ENCODE results near the gene TMEM169. TPM values are rescaled to one million over a fixed set of nuclear protein-coding genes. Genes with fewer than 3 reads are reported as not detected.

Gene TMEM169
- total and polyA plus RNA-seq, 2 of the 13 experiments (the other 11 are each of a cell fraction or from before 2014, with no cell fraction given): 1.5 to 4.5 TPM

DNA sequence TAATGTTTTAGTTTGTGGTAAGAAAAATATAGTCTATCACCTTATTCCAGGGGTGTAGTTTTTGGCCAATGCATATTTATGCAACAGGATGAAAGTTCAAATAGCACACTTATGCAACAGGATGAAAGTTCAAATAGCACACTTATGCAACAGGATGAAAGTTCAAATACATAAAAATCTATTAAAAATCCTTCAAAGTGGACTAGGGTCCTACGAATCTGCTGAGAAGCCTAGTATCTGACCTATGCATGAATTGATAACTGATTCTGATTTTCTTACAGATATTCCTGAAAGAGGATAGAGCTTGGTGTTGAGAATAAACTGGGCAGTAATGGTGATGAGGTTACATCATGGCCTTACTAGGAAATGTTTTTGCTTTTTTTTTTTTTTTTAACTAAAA lies 2.9 kb upstream of the TMEM169 start (continued):
- TF ChIP-seq, protein P1, sequence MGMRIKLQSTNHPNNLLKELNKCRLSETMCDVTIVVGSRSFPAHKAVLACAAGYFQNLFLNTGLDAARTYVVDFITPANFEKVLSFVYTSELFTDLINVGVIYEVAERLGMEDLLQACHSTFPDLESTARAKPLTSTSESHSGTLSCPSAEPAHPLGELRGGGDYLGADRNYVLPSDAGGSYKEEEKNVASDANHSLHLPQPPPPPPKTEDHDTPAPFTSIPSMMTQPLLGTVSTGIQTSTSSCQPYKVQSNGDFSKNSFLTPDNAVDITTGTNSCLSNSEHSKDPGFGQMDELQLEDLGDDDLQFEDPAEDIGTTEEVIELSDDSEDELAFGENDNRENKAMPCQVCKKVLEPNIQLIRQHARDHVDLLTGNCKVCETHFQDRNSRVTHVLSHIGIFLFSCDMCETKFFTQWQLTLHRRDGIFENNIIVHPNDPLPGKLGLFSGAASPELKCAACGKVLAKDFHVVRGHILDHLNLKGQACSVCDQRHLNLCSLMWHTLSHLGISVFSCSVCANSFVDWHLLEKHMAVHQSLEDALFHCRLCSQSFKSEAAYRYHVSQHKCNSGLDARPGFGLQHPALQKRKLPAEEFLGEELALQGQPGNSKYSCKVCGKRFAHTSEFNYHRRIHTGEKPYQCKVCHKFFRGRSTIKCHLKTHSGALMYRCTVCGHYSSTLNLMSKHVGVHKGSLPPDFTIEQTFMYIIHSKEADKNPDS (CRISPR knock-in tag; IDR thresholded peaks at IDR 0.05): no peak; the same call in 1 of the 2 replicates
- no peak for TF ChIP-seq U2AF2 (IDR thresholded peaks at IDR 0.05; ENCODE audit: low read depth, low read length)
- TF ChIP-seq, protein P2, sequence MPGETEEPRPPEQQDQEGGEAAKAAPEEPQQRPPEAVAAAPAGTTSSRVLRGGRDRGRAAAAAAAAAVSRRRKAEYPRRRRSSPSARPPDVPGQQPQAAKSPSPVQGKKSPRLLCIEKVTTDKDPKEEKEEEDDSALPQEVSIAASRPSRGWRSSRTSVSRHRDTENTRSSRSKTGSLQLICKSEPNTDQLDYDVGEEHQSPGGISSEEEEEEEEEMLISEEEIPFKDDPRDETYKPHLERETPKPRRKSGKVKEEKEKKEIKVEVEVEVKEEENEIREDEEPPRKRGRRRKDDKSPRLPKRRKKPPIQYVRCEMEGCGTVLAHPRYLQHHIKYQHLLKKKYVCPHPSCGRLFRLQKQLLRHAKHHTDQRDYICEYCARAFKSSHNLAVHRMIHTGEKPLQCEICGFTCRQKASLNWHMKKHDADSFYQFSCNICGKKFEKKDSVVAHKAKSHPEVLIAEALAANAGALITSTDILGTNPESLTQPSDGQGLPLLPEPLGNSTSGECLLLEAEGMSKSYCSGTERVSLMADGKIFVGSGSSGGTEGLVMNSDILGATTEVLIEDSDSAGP (CRISPR knock-in tag; IDR thresholded peaks at IDR 0.05; ENCODE audit: borderline replicate concordance): no peak
- TF ChIP-seq ZNF724P (CRISPR knock-in tag; IDR thresholded peaks at IDR 0.05; ENCODE audit: borderline replicate concordance): no peak
- no peak; the same call in 1 of the 2 replicates for TF ChIP-seq ZNF772 (CRISPR knock-in tag; IDR thresholded peaks at IDR 0.05)
- no peak for TF ChIP-seq ZC3H4 (CRISPR knock-in tag; IDR thresholded peaks at IDR 0.05; ENCODE audit: borderline replicate concordance)
- TF ChIP-seq ZNF136 (CRISPR knock-in tag; IDR thresholded peaks at IDR 0.05; ENCODE audit: low read depth): no peak
- TF ChIP-seq, protein P3, sequence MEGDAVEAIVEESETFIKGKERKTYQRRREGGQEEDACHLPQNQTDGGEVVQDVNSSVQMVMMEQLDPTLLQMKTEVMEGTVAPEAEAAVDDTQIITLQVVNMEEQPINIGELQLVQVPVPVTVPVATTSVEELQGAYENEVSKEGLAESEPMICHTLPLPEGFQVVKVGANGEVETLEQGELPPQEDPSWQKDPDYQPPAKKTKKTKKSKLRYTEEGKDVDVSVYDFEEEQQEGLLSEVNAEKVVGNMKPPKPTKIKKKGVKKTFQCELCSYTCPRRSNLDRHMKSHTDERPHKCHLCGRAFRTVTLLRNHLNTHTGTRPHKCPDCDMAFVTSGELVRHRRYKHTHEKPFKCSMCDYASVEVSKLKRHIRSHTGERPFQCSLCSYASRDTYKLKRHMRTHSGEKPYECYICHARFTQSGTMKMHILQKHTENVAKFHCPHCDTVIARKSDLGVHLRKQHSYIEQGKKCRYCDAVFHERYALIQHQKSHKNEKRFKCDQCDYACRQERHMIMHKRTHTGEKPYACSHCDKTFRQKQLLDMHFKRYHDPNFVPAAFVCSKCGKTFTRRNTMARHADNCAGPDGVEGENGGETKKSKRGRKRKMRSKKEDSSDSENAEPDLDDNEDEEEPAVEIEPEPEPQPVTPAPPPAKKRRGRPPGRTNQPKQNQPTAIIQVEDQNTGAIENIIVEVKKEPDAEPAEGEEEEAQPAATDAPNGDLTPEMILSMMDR (CRISPR knock-in tag; IDR thresholded peaks at IDR 0.05): no peak
- peak; percentile 97 for TF ChIP-seq MED13 (CRISPR knock-in tag; IDR thresholded peaks at IDR 0.05)
- no peak for TF ChIP-seq ZNF577 (CRISPR knock-in tag; IDR thresholded peaks at IDR 0.05; ENCODE audit: borderline replicate concordance, low read depth)
- TF ChIP-seq, protein P4, sequence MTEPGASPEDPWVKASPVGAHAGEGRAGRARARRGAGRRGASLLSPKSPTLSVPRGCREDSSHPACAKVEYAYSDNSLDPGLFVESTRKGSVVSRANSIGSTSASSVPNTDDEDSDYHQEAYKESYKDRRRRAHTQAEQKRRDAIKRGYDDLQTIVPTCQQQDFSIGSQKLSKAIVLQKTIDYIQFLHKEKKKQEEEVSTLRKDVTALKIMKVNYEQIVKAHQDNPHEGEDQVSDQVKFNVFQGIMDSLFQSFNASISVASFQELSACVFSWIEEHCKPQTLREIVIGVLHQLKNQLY (CRISPR knock-in tag; IDR thresholded peaks at IDR 0.05): peak; percentile 83
- TF ChIP-seq, protein P5, sequence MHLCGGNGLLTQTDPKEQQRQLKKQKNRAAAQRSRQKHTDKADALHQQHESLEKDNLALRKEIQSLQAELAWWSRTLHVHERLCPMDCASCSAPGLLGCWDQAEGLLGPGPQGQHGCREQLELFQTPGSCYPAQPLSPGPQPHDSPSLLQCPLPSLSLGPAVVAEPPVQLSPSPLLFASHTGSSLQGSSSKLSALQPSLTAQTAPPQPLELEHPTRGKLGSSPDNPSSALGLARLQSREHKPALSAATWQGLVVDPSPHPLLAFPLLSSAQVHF (CRISPR knock-in tag; IDR thresholded peaks at IDR 0.05): no peak
- peak; percentile 86; the same call in 1 of the 2 replicates for TF ChIP-seq HOXA5 (CRISPR knock-in tag; IDR thresholded peaks at IDR 0.05)
- no peak; the same call in 1 of the 2 replicates for TF ChIP-seq ZNF556 (CRISPR knock-in tag; IDR thresholded peaks at IDR 0.05; ENCODE audit: borderline replicate concordance)
- no peak for TF ChIP-seq SMAD1 (CRISPR knock-in tag; IDR thresholded peaks at IDR 0.05; ENCODE audit: borderline replicate concordance, low read depth)
- TF ChIP-seq ZSCAN31 (CRISPR knock-in tag; IDR thresholded peaks at IDR 0.05; ENCODE audit: low read depth): peak; percentile 67; the same call in 1 of the 2 replicates
- TF ChIP-seq ARNT2 (CRISPR knock-in tag; IDR thresholded peaks at IDR 0.05; ENCODE audit: low read depth): peak; percentile 51; the same call in 1 of the 2 replicates
- peak; percentile 69; the same call in 1 of the 2 replicates for TF ChIP-seq YEATS4 (CRISPR knock-in tag; IDR thresholded peaks at IDR 0.05; ENCODE audit: borderline replicate concordance)
